ENCODE measurements around the gene SLC16A8.

The SLC16A8 gene, protein sequence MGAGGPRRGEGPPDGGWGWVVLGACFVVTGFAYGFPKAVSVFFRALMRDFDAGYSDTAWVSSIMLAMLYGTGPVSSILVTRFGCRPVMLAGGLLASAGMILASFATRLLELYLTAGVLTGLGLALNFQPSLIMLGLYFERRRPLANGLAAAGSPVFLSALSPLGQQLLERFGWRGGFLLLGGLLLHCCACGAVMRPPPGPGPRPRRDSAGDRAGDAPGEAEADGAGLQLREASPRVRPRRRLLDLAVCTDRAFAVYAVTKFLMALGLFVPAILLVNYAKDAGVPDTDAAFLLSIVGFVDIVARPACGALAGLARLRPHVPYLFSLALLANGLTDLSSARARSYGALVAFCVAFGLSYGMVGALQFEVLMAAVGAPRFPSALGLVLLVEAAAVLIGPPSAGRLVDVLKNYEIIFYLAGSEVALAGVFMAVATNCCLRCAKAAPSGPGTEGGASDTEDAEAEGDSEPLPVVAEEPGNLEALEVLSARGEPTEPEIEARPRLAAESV

DNA sequence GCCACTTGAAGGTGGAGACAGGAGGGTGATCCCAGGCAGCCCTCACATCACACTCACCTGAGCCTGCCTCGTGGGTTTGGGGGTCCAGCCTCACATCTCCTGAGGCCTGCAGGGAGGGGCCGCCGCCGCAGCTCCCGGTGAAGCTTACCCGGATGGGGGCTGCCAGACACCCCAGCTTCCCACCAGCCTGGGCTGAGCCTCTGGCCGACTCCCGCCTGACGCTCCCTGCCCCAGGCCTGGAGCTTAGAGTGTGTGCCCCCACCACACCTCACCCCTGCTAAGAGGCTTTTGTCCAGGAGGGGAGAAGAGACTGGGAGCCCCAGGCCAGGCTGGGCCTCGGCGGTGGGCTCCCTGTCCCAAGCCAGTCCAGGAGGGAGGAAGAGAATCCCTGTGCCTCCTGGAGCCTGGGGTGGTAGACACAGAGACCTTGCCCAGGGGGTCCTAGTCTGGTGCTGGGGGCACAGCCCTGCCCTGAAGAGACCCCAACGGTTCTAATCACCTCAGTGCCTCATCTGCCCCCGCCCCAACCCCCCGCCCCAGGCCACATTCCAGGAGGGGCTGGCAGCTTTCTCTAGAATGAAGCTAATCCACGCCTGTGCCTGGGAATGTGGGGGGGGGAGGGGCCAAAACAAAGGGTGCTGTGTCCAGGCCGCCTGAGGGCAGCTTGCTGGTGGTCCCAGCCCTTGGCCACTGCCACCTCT, at the start of gene SLC16A8:
SLC16A8 (minus strand) TSS at position 254 of the 701 bp plus-strand sequence. CDS start 1,311 bp downstream, outside the sequence.
- TF ChIP-seq, protein P1, sequence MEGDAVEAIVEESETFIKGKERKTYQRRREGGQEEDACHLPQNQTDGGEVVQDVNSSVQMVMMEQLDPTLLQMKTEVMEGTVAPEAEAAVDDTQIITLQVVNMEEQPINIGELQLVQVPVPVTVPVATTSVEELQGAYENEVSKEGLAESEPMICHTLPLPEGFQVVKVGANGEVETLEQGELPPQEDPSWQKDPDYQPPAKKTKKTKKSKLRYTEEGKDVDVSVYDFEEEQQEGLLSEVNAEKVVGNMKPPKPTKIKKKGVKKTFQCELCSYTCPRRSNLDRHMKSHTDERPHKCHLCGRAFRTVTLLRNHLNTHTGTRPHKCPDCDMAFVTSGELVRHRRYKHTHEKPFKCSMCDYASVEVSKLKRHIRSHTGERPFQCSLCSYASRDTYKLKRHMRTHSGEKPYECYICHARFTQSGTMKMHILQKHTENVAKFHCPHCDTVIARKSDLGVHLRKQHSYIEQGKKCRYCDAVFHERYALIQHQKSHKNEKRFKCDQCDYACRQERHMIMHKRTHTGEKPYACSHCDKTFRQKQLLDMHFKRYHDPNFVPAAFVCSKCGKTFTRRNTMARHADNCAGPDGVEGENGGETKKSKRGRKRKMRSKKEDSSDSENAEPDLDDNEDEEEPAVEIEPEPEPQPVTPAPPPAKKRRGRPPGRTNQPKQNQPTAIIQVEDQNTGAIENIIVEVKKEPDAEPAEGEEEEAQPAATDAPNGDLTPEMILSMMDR (IDR thresholded peaks at IDR 0.05; ENCODE audit: borderline replicate concordance, control extremely low read depth, extremely low read depth, insufficient read depth, missing control alignments) = no peak
- in situ Hi-C loops (cut with MboI; ENCODE audit: low sequenced_read_pairs, unreplicated experiment) = no loop called here
- DNase-seq (ENCODE audit: low spot score) = no peak

DNA sequence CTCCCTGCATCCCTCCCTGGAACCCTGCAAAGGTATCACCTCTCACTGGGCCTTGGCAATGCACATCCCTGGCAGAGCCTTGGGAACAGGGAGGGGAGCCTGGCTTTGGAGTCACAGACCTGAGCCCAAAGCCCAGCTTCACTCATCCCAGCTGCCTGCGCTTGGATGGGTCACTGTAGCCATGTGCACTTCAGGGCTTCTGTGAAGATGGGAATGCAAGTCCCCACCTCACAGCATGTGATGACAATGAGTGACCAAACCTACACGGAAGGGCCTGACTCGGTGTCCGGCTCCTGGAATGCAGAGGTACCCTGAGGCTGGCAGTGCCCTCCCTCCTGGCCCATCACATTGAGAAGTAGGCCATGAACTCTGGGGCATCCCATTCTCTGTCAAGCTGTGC, 49.3 kb upstream of the SLC16A8 start:
- TF ChIP-seq, protein P1 (IDR thresholded peaks at IDR 0.05; ENCODE audit: borderline replicate concordance, control extremely low read depth, extremely low read depth, insufficient read depth, missing control alignments) = no peak
- no peak for DNase-seq (ENCODE audit: low spot score)
- in situ Hi-C loops (cut with MboI; ENCODE audit: low sequenced_read_pairs, unreplicated experiment) = no loop called here

DNA sequence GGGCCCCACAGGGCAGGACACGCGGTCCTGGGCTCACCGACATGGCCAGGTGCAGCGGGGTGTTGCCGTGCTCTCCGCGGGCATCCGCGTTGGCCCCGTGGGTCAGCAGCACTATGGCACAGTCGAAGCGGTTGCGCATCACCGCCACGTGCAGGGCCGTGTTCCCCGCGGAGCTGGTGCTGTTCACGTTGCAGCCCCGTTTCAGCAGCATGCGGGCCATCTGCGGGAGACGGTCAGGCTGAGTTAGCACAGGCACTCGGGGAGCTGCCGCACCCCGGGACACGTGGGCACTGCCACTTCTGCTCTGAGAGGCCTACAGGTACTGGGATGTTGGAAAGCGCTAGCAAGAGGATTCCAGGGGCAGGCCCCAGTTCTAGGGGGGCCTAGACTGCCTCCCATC, 48.8 kb upstream of the SLC16A8 start:
- no peak for DNase-seq (ENCODE audit: low spot score)
- TF ChIP-seq, protein P1 (IDR thresholded peaks at IDR 0.05; ENCODE audit: borderline replicate concordance, control extremely low read depth, extremely low read depth, insufficient read depth, missing control alignments) = no peak
- in situ Hi-C loops (cut with MboI; ENCODE audit: low sequenced_read_pairs, unreplicated experiment) = no loop called here

DNA sequence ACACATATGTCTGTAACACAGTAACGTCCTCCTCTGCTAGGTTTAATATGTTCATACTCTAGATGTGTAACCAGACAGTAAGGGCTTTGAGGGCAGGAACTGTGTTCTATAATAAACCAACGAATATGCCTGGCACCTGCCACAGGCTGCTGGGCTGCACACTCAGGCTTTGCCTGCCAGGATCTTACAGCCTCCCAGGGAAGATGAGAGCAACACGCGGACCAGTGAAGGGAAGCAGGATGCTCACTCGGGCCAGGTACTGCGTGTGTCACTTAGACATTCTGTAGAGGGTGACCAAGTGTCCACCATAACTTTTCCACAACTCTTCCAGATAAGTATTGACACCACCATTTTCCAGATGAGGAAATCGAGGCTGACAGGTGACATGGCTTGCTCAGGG, 48.2 kb upstream of the SLC16A8 start:
- TF ChIP-seq, protein P1 (IDR thresholded peaks at IDR 0.05; ENCODE audit: borderline replicate concordance, control extremely low read depth, extremely low read depth, insufficient read depth, missing control alignments) = no peak
- in situ Hi-C loops (cut with MboI; ENCODE audit: low sequenced_read_pairs, unreplicated experiment) = no loop called here
- no peak for DNase-seq (ENCODE audit: low spot score)

DNA sequence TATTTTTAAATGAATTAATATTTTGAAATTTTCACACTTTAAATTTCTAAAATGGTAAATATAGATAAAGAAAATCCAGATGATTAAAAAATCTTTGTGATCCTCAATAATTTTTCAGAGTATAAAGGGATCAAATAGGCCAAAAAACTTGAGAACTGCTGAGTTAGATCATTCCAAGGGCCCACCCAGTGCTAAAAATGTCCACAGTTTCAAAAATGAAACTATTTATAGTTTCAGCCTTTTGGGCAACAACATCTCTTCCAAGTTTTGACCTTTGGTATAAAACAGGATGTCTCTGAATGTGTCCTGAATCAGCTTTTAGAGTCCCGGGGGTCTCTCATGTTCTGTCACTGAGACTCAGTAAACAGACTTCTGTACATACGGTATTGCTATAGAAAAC, 47.4 kb upstream of the SLC16A8 start:
- no peak for DNase-seq (ENCODE audit: low spot score)
- TF ChIP-seq, protein P1 (IDR thresholded peaks at IDR 0.05; ENCODE audit: borderline replicate concordance, control extremely low read depth, extremely low read depth, insufficient read depth, missing control alignments) = no peak
- in situ Hi-C loops (cut with MboI; ENCODE audit: low sequenced_read_pairs, unreplicated experiment) = no loop called here

DNA sequence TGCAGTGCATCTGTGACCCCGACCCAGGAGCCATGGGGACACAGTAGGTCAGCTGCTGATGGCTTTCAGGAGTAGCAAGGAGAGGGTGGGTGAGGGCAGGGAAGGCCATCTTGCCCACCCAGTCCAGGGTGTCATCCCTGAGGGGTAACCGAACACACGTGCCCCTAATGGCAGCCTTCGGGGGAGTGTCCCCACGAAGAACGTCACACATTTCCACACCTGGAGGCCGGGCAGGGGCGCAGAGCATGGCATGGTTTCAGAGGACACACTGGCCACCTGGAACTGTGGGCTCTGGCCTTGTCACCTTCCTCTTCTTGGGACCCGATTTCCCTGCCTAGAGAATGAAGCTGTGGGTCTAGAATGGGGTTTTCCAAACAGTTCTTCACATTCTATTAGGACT, 45.9 kb upstream of the SLC16A8 start:
- TF ChIP-seq, protein P1 (IDR thresholded peaks at IDR 0.05; ENCODE audit: borderline replicate concordance, control extremely low read depth, extremely low read depth, insufficient read depth, missing control alignments) = no peak
- in situ Hi-C loops (cut with MboI; ENCODE audit: low sequenced_read_pairs, unreplicated experiment) = no loop called here
- no peak for DNase-seq (ENCODE audit: low spot score)
